ENCODE data around the gene IL9. TPM values are rescaled to one million over a fixed set of nuclear protein-coding genes. Genes with fewer than 3 reads are reported as not detected.

Gene IL9
- total RNA-seq, 2 donors from 2014 or later, result not detected

DNA sequence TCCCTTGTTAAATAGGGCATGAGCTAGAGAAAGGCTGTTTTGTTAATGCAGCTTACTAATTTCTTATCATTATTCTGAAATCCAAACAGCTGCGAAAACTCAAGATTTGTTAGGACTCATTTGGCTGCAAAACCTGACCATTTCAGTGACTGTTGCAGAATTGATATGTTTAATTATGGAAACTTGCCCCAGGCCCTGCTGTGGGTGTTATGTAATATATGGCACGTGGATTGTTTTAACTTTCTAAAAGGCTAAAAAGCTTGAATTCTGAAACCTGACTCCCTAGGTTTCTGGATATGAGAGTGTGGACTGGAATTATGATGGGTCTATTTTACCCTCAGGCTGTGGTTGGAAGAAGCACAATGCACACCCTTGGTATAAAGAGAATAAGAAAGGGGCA lies 4.4 kb downstream of the IL9 start:
- intact Hi-C loops (cut with DNase I), result no loop called here
- 9% methylated on average over 2 of the region's 2 CpGs for WGBS, 2 donors
- no peak overlapping the region for H3K27ac ChIP-seq
- no peaks in the 10 kb centered on the region for H3K27me3 ChIP-seq
- no peak overlapping the region for H3K4me3 ChIP-seq
- no peaks in the 10 kb centered on the region for H3K9me3 ChIP-seq
- TF ChIP-seq, protein P1, sequence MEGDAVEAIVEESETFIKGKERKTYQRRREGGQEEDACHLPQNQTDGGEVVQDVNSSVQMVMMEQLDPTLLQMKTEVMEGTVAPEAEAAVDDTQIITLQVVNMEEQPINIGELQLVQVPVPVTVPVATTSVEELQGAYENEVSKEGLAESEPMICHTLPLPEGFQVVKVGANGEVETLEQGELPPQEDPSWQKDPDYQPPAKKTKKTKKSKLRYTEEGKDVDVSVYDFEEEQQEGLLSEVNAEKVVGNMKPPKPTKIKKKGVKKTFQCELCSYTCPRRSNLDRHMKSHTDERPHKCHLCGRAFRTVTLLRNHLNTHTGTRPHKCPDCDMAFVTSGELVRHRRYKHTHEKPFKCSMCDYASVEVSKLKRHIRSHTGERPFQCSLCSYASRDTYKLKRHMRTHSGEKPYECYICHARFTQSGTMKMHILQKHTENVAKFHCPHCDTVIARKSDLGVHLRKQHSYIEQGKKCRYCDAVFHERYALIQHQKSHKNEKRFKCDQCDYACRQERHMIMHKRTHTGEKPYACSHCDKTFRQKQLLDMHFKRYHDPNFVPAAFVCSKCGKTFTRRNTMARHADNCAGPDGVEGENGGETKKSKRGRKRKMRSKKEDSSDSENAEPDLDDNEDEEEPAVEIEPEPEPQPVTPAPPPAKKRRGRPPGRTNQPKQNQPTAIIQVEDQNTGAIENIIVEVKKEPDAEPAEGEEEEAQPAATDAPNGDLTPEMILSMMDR (IDR thresholded peaks at IDR 0.05), result no peak
- TF ChIP-seq POLR2A (IDR thresholded peaks at IDR 0.05), result no peak
- ATAC-seq, result no peak
- H3K4me1 ChIP-seq, result peaks cover 19% of the 10 kb centered on the region
- H3K36me3 ChIP-seq (replicated peaks in 1 of 2; ENCODE audit: insufficient read depth in 1 of 2, low read depth in 2 of 2), result no peaks in the 10 kb centered on the region
- DNase-seq, result no peak

GRCh38 chr5:135890867-135891266 lies 4.8 kb downstream of the IL9 start:
- Histone ChIP-seq H3K4me3 (no peak overlapping the region), H3K9me3 (no peaks in the 10 kb centered on the region), H3K4me1 (peaks cover 19% of the 10 kb centered on the region), H3K36me3 (replicated peaks in 1 of 2; ENCODE audit: insufficient read depth in 1 of 2, low read depth in 2 of 2) (no peaks in the 10 kb centered on the region), H3K27ac (no peak overlapping the region), H3K27me3 (no peaks in the 10 kb centered on the region)
- intact Hi-C loops (cut with DNase I), result no loop called here
- TF ChIP-seq, protein P1 (IDR thresholded peaks at IDR 0.05), result no peak
- no peak for TF ChIP-seq POLR2A (IDR thresholded peaks at IDR 0.05)
- DNase-seq, result no peak
- ATAC-seq, result no peak
- 76 to 84% methylated on average over 5 of the region's 5 CpGs for WGBS, 2 donors

DNA sequence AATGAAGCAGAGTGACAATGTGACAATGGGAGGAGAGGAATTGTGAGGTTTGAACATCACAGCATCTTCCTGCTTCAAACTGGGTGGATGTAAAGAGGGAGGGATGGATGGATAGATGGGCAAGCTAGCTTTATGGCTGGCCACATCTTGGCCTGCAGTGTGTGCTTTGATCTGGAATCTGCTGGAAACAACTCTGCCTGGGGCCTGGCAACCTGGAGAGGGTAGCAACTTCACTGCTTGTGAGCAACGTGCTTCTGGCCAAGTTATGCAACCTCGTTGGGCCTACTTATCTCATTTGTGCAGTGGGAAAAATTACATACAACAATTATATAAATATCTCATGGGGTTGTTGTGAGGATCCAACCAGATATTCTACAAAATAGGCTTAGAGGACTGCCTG lies 5.3 kb downstream of the IL9 start:
- 13 to 22% methylated on average over 2 of the region's 2 CpGs for WGBS, 2 donors
- no peak overlapping the region for H3K4me3 ChIP-seq
- peaks cover 19% of the 10 kb centered on the region for H3K4me1 ChIP-seq
- H3K27me3 ChIP-seq, result no peaks in the 10 kb centered on the region
- DNase-seq (no peak), ATAC-seq (no peak)
- H3K27ac ChIP-seq, result no peak overlapping the region
- H3K36me3 ChIP-seq (replicated peaks in 1 of 2; ENCODE audit: insufficient read depth in 1 of 2, low read depth in 2 of 2), result no peaks in the 10 kb centered on the region
- no peaks in the 10 kb centered on the region for H3K9me3 ChIP-seq
- TF ChIP-seq POLR2A (IDR thresholded peaks at IDR 0.05), result no peak
- TF ChIP-seq, protein P1 (IDR thresholded peaks at IDR 0.05), result no peak
- intact Hi-C loops (cut with DNase I), result no loop called here

GRCh38 chr5:135887881-135888614 lies 7.6 kb downstream of the IL9 start:
- no peak for TF ChIP-seq POLR2A (IDR thresholded peaks at IDR 0.05)
- TF ChIP-seq, protein P1 (IDR thresholded peaks at IDR 0.05), result no peak
- 82 to 85% methylated on average over 13 of the region's 13 CpGs for WGBS, 2 donors
- DNase-seq (no peak), ATAC-seq (no peak)
- intact Hi-C loops (cut with DNase I), result loop anchor here (5.0 kb wide), 1 partner anchor 324 kb away; no protein-coding TSS in a partner anchor
- Histone ChIP-seq H3K27me3 (no peaks in the 10 kb centered on the region), H3K9me3 (no peaks in the 10 kb centered on the region), H3K36me3 (replicated peaks in 1 of 2; ENCODE audit: insufficient read depth in 1 of 2, low read depth in 2 of 2) (no peaks in the 10 kb centered on the region), H3K4me1 (peaks cover 19% of the 10 kb centered on the region), H3K4me3 (no peak overlapping the region), H3K27ac (no peak overlapping the region)

DNA sequence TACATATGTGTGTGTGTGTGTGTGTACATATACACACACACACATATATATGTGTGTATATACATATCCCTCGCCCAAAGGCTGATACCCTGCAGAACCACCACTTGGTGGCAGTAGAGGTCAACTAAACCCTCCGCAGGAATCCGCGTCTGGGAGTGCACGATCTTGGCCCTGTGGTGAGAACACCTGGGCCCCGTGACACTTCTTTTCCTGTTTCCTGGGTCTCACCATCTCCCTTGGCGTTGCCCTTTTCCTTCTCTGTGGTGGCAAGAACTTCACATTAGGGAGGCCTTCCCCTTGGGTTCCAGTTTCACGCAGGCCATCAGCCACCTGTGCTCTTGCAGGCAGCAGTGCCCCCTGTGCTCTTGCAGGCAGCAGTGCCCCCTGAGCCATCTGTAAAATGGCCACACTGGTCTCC lies 8.2 kb downstream of the IL9 start:
- ATAC-seq, result peak; percentile 84
- Histone ChIP-seq H3K9me3 (no peaks in the 10 kb centered on the region), H3K27ac (no peak overlapping the region), H3K36me3 (replicated peaks in 1 of 2; ENCODE audit: insufficient read depth in 1 of 2, low read depth in 2 of 2) (no peaks in the 10 kb centered on the region), H3K27me3 (no peaks in the 10 kb centered on the region), H3K4me1 (peaks cover 19% of the 10 kb centered on the region), H3K4me3 (no peak overlapping the region)
- peak; percentile 62 to 68 (median 65) for DNase-seq
- 11 to 16% methylated on average over 8 of the region's 8 CpGs for WGBS, 2 donors
- no peak for TF ChIP-seq POLR2A (IDR thresholded peaks at IDR 0.05)
- TF ChIP-seq, protein P1 (IDR thresholded peaks at IDR 0.05), result peak; percentile 65 to 84 (median 76)
- intact Hi-C loops (cut with DNase I), result loop anchor here (5.0 kb wide), 1 partner anchor 325 kb away; no protein-coding TSS in a partner anchor

Data from body of pancreas (tissue), 4 donors.